SK-N-MC (cell line): Measurements from ENCODE around the gene SSC5D.

Experiments
- EZH2 ChIP-seq: fragments of 200-600 bp; sonication (generic); IDR thresholded peaks from one replicate; pipeline ENCODE4 v1.6.1; 2017; ENCODE audit warnings: antibody characterized with exemption
- FOXP2 ChIP-seq: optimal IDR thresholded peaks from 2 replicates; pipeline ENCODE3; 2011; ENCODE audit warnings: mild to moderate bottlenecking, moderate library complexity; ENCODE audit not compliant: insufficient read depth; ENCODE audit errors: extremely low read length, control extremely low read depth
- POLR2AphosphoS5 ChIP-seq: IDR thresholded peaks from 2 replicates; pipeline ENCODE4 v1.6.1; 2012; ENCODE audit warnings: mild to moderate bottlenecking, low read depth, low read length, borderline replicate concordance

DNA sequence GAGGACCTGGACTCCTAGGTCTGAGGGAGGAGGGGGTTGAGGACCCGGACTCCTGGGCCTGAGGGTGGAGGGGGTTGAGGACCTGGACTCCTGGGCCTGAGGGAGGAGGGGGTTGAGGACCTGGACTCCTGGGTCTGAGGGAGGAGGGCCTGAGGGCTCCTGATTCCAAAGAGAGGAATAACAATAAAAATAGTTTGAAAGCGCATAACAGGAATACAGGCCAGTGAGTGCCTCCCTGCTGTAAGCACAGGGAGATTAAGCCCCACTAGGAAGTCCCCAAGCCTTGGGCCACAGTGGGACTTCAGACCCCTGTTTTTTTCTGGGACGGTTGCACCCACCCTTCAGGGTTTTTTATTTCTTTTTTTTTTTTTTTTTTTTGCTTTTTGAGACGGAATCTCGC, 49.9 kb downstream of the SSC5D start:
- TF ChIP-seq EZH2 (no peak), POLR2AphosphoS5 (no peak), FOXP2 (no peak)
